Breast epithelium (tissue), 3 donors: ENCODE data around the gene CYP51A1.

Experiments
- CTCF ChIP-seq, 3 donors: fragments of 450-650 bp; IDR thresholded peaks; one replicate each; pipeline ENCODE4 v1.5.1; 2016 to 2017; ENCODE audit warnings: antibody characterized with exemption in 3 of 3, mild to moderate bottlenecking in 3 of 3, moderate library complexity in 3 of 3
- POLR2A ChIP-seq: fragments of 450-650 bp; IDR thresholded peaks from one replicate; pipeline ENCODE4 v1.6.1; 2016; ENCODE audit warnings: antibody characterized with exemption, mild to moderate bottlenecking, moderate library complexity
- POLR2AphosphoS5 ChIP-seq, 3 donors: sonication (generic); formaldehyde crosslinking; IDR thresholded peaks; one replicate each; pipeline ENCODE4 v1.6.1; 2017; ENCODE audit warnings: antibody characterized with exemption in 3 of 3

- TF ChIP-seq CTCF (IDR thresholded peaks at IDR 0.05) (no peak), POLR2AphosphoS5 (IDR thresholded peaks at IDR 0.05) (no peak), POLR2A (no peak)
These were observed 63.2 kb downstream of the CYP51A1 start for GRCh38 chr7:92071032-92071431.
